Upper lobe of right lung (tissue), 1 donor: ENCODE data around the gene RFX6. TPM values are rescaled to one million over a fixed set of nuclear protein-coding genes. Genes with fewer than 3 reads are reported as not detected.
A peak's percentile ranks its signal among the peaks of the same experiment; 100 is the strongest.
"Not testable (repeated sequence)": the region's sequence is repeated elsewhere in the genome, so short reads cannot be mapped to it uniquely, and the experiment has no call there.

Source experiments
- ATAC-seq: fragments of 200-7000 bp; cut with Tn5 transposase; one replicate; pipeline ENCODE4 v1.9.1; 2020; ENCODE audit warnings: mild to moderate bottlenecking, moderate library complexity
- DNase-seq: peaks from one replicate; pipeline ENCODE4 v3.0.0-alpha.2; 2020
- H3K27ac ChIP-seq: fragments of 200-600 bp; one replicate; pipeline ENCODE4 v1.8.0; 2022
- H3K27me3 ChIP-seq: fragments of 200-600 bp; one replicate; pipeline ENCODE4 v1.8.0; 2022; ENCODE audit warnings: mild to moderate bottlenecking
- H3K36me3 ChIP-seq: fragments of 200-600 bp; one replicate; pipeline ENCODE4 v1.8.0; 2022
- H3K4me1 ChIP-seq: fragments of 200-600 bp; one replicate; pipeline ENCODE4 v1.8.0; 2022
- H3K4me3 ChIP-seq: fragments of 200-600 bp; one replicate; pipeline ENCODE4 v1.8.0; 2022; ENCODE audit warnings: mild to moderate bottlenecking
- H3K9me3 ChIP-seq: fragments of 200-600 bp; one replicate; pipeline ENCODE4 v1.8.0; 2022
- CTCF ChIP-seq: fragments of 200-600 bp; IDR thresholded peaks from one replicate; pipeline ENCODE4 v1.8.0; 2022; ENCODE audit warnings: antibody characterized with exemption
- intact Hi-C: fragments of 100-400 bp; cut with DNase I; formaldehyde crosslinking; loops from one replicate; pipeline ENCODE4 v1.11.0; 2022
- long read RNA-seq: library from polyadenylated mRNA; unstranded; transcript quantifications from one replicate; pipeline ENCODE4 v2.0.0, GENCODE V29; 2021
- total RNA-seq: library from RNA; stranded (reverse); fragmentation: NEBNext Ultra II Directional; extraction: Animal tissue kit (Norgen Biotek cat#: 25700); gene quantifications from one replicate; pipeline ENCODE4 v1.2.1, GENCODE V29; 2021
- donor health status: DM: no; HTN: yes; CAD: no; lungs with severe emphysema.

The RFX6 gene
- not detected for total RNA-seq
- long read RNA-seq = 0 reads

GRCh38 chr6:116876635-116877611, at the start of gene RFX6:
RFX6 (plus strand) TSS chr6:116877242; CDS start chr6:116877276, 34 bp downstream.
- Histone ChIP-seq H3K36me3 (no peaks in the 10 kb centered on the region), H3K4me1 (no peaks in the 10 kb centered on the region), H3K27me3 (peaks cover 44% of the 10 kb centered on the region), H3K9me3 (no peaks in the 10 kb centered on the region), H3K27ac (no peak within 1 kb of the TSS), H3K4me3 (peak within 1 kb of the TSS; percentile 31)
- TF ChIP-seq CTCF = no peak
- intact Hi-C loops = no loop called here
- ATAC-seq (peak; percentile 85), DNase-seq (peak; percentile 56)

DNA sequence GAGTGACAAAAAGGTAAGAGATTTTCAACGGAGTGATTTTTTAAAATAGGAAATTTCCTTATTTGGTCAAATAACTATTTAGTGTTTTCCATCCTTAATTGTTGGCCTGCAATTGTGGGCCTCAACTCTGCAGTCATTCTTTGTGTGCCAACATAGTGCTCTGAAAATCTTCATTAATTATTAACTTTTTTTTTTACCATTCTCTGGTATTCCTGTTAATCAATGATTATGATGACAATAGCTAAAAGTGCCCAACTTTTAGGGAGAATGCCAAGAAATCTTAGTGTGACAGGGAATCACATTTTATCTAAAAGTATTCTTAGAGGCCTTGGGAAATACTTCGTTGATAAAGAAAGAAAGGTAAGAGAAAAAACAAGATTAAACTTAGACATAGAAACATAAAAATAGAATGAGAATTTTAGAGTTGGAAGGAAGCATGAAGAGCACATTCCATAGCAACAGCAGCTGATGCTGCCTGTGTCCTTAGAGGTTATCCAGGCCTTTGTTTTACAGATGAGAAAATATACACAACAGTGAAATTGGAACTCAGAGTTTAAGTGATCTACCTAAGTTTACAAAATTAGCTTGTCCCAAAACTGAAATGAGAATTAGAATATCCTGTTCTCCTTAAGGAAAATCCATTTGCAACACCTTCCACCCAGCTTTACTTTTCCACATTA, 49.3 kb upstream of the RFX6 start:
- no peak for DNase-seq
- TF ChIP-seq CTCF = no peak
- H3K9me3 ChIP-seq = no peaks in the 10 kb centered on the region
- no peaks in the 10 kb centered on the region for H3K4me1 ChIP-seq
- H3K27ac ChIP-seq = no peak overlapping the region
- intact Hi-C loops = no loop called here
- H3K4me3 ChIP-seq = no peak overlapping the region
- no peaks in the 10 kb centered on the region for H3K27me3 ChIP-seq
- no peaks in the 10 kb centered on the region for H3K36me3 ChIP-seq
- no peak for ATAC-seq

GRCh38 chr6:116828983-116829382, 48.1 kb upstream of the RFX6 start, which contains the start of gene GPRC6A:
GPRC6A (minus strand) TSS chr6:116829083; CDS start chr6:116829013, 70 bp downstream.
- Histone ChIP-seq H3K4me3 (no peak within 1 kb of the TSS), H3K9me3 (no peaks in the 10 kb centered on the region), H3K4me1 (no peaks in the 10 kb centered on the region), H3K27ac (no peak within 1 kb of the TSS), H3K27me3 (no peaks in the 10 kb centered on the region), H3K36me3 (no peaks in the 10 kb centered on the region)
- no peak for TF ChIP-seq CTCF
- DNase-seq = no peak
- intact Hi-C loops = no loop called here
- no peak for ATAC-seq

GRCh38 chr6:116834526-116834925, 42.5 kb upstream of the RFX6 start:
- H3K27me3 ChIP-seq, intact Hi-C loops, DNase-seq, H3K4me3 ChIP-seq, ATAC-seq, H3K36me3 ChIP-seq, H3K4me1 ChIP-seq, H3K27ac ChIP-seq, H3K9me3 ChIP-seq: not testable (repeated sequence)

DNA sequence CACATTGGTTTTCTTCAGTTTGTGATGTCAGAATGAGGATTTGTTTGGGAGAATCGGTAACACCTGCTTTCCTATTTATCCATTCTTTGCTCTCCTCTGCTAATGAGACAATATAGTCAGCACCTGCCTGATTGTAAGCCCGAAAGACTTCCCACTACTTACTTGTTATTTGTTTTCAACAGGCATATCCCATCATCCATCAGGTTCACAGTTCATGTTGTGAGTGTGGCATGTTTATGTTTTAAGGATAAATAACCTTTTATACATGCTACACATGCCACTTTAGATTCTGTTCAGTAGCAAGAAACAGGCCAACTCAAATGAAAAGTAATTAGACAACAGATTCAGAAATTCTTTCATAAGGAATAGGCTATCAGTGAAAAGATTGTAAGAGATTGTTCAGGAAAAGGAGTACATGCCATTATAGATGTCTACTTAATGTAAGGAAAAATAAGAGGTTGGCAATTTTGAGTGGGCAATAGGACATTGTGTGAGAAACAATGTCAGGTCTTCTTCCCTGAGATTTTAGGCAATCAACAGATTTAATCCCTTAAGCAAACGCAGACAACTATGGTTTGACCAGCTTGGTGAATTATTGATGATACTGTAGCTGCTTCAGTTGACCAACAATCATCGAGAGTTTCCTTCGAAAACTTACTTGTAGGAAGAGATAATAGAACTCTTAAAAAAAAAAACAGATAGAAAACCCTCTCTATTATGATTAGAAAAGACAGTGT, 40.3 kb upstream of the RFX6 start:
- intact Hi-C loops = no loop called here

More for the DNA sequence above, 40.3 kb upstream of the RFX6 start:
- Histone ChIP-seq H3K4me3 (no peak overlapping the region), H3K9me3 (no peaks in the 10 kb centered on the region), H3K27me3 (no peaks in the 10 kb centered on the region), H3K4me1 (no peaks in the 10 kb centered on the region), H3K27ac (no peak overlapping the region), H3K36me3 (no peaks in the 10 kb centered on the region)
- no peak for TF ChIP-seq CTCF
- no peak for ATAC-seq
- no peak for DNase-seq
